Measurements from ENCODE around the gene SEC14L5. TPM values are rescaled to one million over a fixed set of nuclear protein-coding genes. Genes with fewer than 3 reads are reported as not detected.
A peak's percentile ranks its signal among the peaks of the same experiment; 100 is the strongest.

The SEC14L5 gene
- total RNA-seq, 4 donors from 2014 or later: 0.32 to 6.2 (median 0.53) TPM

GRCh38 chr16:4936181-4936990, 21.7 kb upstream of the SEC14L5 start:
- no peak for TF ChIP-seq POLR2A (IDR thresholded peaks at IDR 0.05)
- peak in 3 of 5 experiments; percentile 23 to 41 (median 37) for TF ChIP-seq CTCF (IDR thresholded peaks at IDR 0.05)
- TF ChIP-seq EP300 (IDR thresholded peaks at IDR 0.05; ENCODE audit: low read depth): no peak
- H3K4me3 ChIP-seq: peak overlapping the region; percentile 48 to 82 (median 60)
- peaks cover 3 to 25% (median 20%) of the 10 kb centered on the region in 4 donors for H3K4me1 ChIP-seq
- 0 to 1% methylated on average over 3 to 50 of the region's 64 CpGs for WGBS, 2 donors (ENCODE audit: low coverage in 1 of 2)
- peak overlapping the region; percentile 78 to 87 (median 82) for H3K27ac ChIP-seq
- no peaks in the 10 kb centered on the region for H3K9me3 ChIP-seq
- in situ Hi-C loops (cut with MboI; ENCODE audit: low pct_ligation_motif_present in 1 of 4, low pct_unique_long_range_greater_than_20kb in 1 of 4, low sequenced_read_pairs in 3 of 4): no loop called here
- DNase-seq: peak; percentile 46
- H3K27me3 ChIP-seq: peaks cover 13% of the 10 kb centered on the region
- H3K36me3 ChIP-seq: no peaks in the 10 kb centered on the region
- intact Hi-C loops (cut with DNase I; ENCODE audit: low total_unique reads): no loop called here

GRCh38 chr16:4936991-4937781, 20.9 kb upstream of the SEC14L5 start, which contains the start of gene PPL:
Gene PPL (minus strand): TSS chr16:4937148. CDS start chr16:4937045, 103 bp downstream.
- H3K27ac ChIP-seq: peak within 1 kb of the TSS; percentile 78 to 87 (median 82)
- WGBS, 2 donors (ENCODE audit: low coverage in 1 of 2): 8% methylated on average over 36 of the region's 76 CpGs; no CpG with 5 or more reads in 1 of the 2 donors
- peaks cover 3 to 25% (median 20%) of the 10 kb centered on the region in 4 donors for H3K4me1 ChIP-seq
- peak; percentile 33 for TF ChIP-seq POLR2A (IDR thresholded peaks at IDR 0.05)
- TF ChIP-seq EP300 (IDR thresholded peaks at IDR 0.05; ENCODE audit: low read depth): no peak
- TF ChIP-seq CTCF (IDR thresholded peaks at IDR 0.05): no peak
- TF ChIP-seq POLR2AphosphoS5 (IDR thresholded peaks at IDR 0.05): peak in 2 of 3 donors; percentile 13 to 22
- H3K36me3 ChIP-seq: no peaks in the 10 kb centered on the region
- intact Hi-C loops (cut with DNase I; ENCODE audit: low total_unique reads) (no loop called here), in situ Hi-C loops (cut with MboI; ENCODE audit: low pct_ligation_motif_present in 1 of 4, low pct_unique_long_range_greater_than_20kb in 1 of 4, low sequenced_read_pairs in 3 of 4) (no loop called here)
- DNase-seq: peak; percentile 95
- H3K4me3 ChIP-seq: peak within 1 kb of the TSS; percentile 48 to 82 (median 60)
- H3K27me3 ChIP-seq: peaks cover 13% of the 10 kb centered on the region
- no peaks in the 10 kb centered on the region for H3K9me3 ChIP-seq

- peak overlapping the region; percentile 78 to 87 (median 82) for H3K27ac ChIP-seq
- peak; percentile 64 for DNase-seq
- H3K27me3 ChIP-seq: peaks cover 13% of the 10 kb centered on the region
- H3K4me1 ChIP-seq: peaks cover 7 to 32% (median 22%) of the 10 kb centered on the region in 4 donors
- TF ChIP-seq CTCF (IDR thresholded peaks at IDR 0.05): no peak
- no peaks in the 10 kb centered on the region for H3K36me3 ChIP-seq
- H3K9me3 ChIP-seq: no peaks in the 10 kb centered on the region
- H3K4me3 ChIP-seq: peak overlapping the region in 1 of 4 donors; percentile 82
- 60 to 93% methylated on average over 5 to 16 of the region's 16 CpGs for WGBS, 2 donors (ENCODE audit: low coverage in 1 of 2)
- intact Hi-C loops (cut with DNase I; ENCODE audit: low total_unique reads) (no loop called here), in situ Hi-C loops (cut with MboI; ENCODE audit: low pct_ligation_motif_present in 1 of 4, low pct_unique_long_range_greater_than_20kb in 1 of 4, low sequenced_read_pairs in 3 of 4) (no loop called here)
These were observed 20.1 kb upstream of the SEC14L5 start for GRCh38 chr16:4937782-4938682.
